IPS DF 4.7 (cell line): ENCODE data around the gene PRKD2.
A peak's percentile ranks its signal among the peaks of the same experiment; 100 is the strongest.

Experiments used
- DNase-seq: peaks from one replicate; pipeline ENCODE4 v3.0.0-alpha.2; 2013; ENCODE audit warnings: low spot score; ENCODE audit errors: extremely low read depth

PRKD2 gene

GRCh38 chr19:46661735-46662592 lies 55.0 kb downstream of the PRKD2 start:
- DNase-seq, result no peak

- peak; percentile 92 for DNase-seq
Measured at GRCh38 chr19:46661020-46661731, 55.7 kb downstream of the PRKD2 start, which contains the start of gene DACT3. DACT3 (minus strand) TSS chr19:46661182; CDS start chr19:46661064, 118 bp downstream.

- no peak for DNase-seq
Measured at GRCh38 chr19:46660551-46661019, 56.3 kb downstream of the PRKD2 start.

- DNase-seq, result no peak
Measured at GRCh38 chr19:46660008-46660517, 56.9 kb downstream of the PRKD2 start.

- no peak for DNase-seq
Measured at GRCh38 chr19:46659151-46660007, 57.5 kb downstream of the PRKD2 start.

- no peak for DNase-seq
Measured at GRCh38 chr19:46656541-46656940, 60.4 kb downstream of the PRKD2 start.

GRCh38 chr19:46654621-46655152 lies 62.2 kb downstream of the PRKD2 start:
- no peak for DNase-seq

- DNase-seq, result no peak
Measured at GRCh38 chr19:46650445-46650844, 66.5 kb downstream of the PRKD2 start.

GRCh38 chr19:46648961-46649960 lies 67.7 kb downstream of the PRKD2 start:
- no peak for DNase-seq

GRCh38 chr19:46648060-46648960 lies 68.6 kb downstream of the PRKD2 start:
- no peak for DNase-seq

- DNase-seq, result no peak
Measured at GRCh38 chr19:46646402-46646801, 70.5 kb downstream of the PRKD2 start.

GRCh38 chr19:46644720-46645119 lies 72.2 kb downstream of the PRKD2 start:
- DNase-seq, result no peak

GRCh38 chr19:46640656-46641055 lies 76.3 kb downstream of the PRKD2 start:
- DNase-seq, result no peak

GRCh38 chr19:46639358-46640182 lies 77.3 kb downstream of the PRKD2 start:
- no peak for DNase-seq

GRCh38 chr19:46637224-46637623 lies 79.7 kb downstream of the PRKD2 start:
- no peak for DNase-seq

GRCh38 chr19:46635920-46636761 lies 80.8 kb downstream of the PRKD2 start, which contains the start of gene GNG8:
GNG8 (minus strand) TSS chr19:46636202; CDS start chr19:46634682, 1,520 bp downstream.
- DNase-seq, result no peak
